AG20443 (cell line): ENCODE data around the gene TPP2.

Source experiments
- DNase-seq: peaks from one replicate; pipeline ENCODE4 v3.0.0; 2012; ENCODE audit warnings: low spot score, mixed read lengths

The TPP2 gene

GRCh38 chr13:102597029-102597961 lies 509 bp downstream of the TPP2 start:
- peak; percentile 47 for DNase-seq

GRCh38 chr13:102598061-102598460 lies 1.3 kb downstream of the TPP2 start:
- peak; percentile 23 for DNase-seq

- no peak for DNase-seq
Observed at GRCh38 chr13:102599426-102600012, 2.7 kb downstream of the TPP2 start.

- DNase-seq = no peak
Observed at GRCh38 chr13:102606537-102607309, 9.9 kb downstream of the TPP2 start.

- no peak for DNase-seq
Observed at GRCh38 chr13:102608974-102609373, 12.2 kb downstream of the TPP2 start.

GRCh38 chr13:102609696-102610095 lies 12.9 kb downstream of the TPP2 start:
- DNase-seq = no peak

- DNase-seq = no peak
Observed at GRCh38 chr13:102610296-102610895, 13.6 kb downstream of the TPP2 start.

GRCh38 chr13:102617697-102618350 lies 21.0 kb downstream of the TPP2 start:
- DNase-seq = no peak

GRCh38 chr13:102620516-102620915 lies 23.7 kb downstream of the TPP2 start:
- no peak for DNase-seq

GRCh38 chr13:102626928-102627327 lies 30.1 kb downstream of the TPP2 start:
- no peak for DNase-seq

GRCh38 chr13:102628559-102628958 lies 31.8 kb downstream of the TPP2 start:
- no peak for DNase-seq

GRCh38 chr13:102631198-102631597 lies 34.4 kb downstream of the TPP2 start:
- DNase-seq = no peak

GRCh38 chr13:102638741-102639140 lies 42.0 kb downstream of the TPP2 start:
- no peak for DNase-seq

GRCh38 chr13:102642029-102642428 lies 45.2 kb downstream of the TPP2 start:
- DNase-seq = no peak

GRCh38 chr13:102642475-102642874 lies 45.7 kb downstream of the TPP2 start:
- DNase-seq = no peak

GRCh38 chr13:102643656-102644055 lies 46.9 kb downstream of the TPP2 start:
- no peak for DNase-seq

GRCh38 chr13:102645701-102646100 lies 48.9 kb downstream of the TPP2 start:
- no peak for DNase-seq

GRCh38 chr13:102648046-102648445 lies 51.3 kb downstream of the TPP2 start:
- DNase-seq = no peak

- no peak for DNase-seq
Observed at GRCh38 chr13:102650444-102650843, 53.7 kb downstream of the TPP2 start.

GRCh38 chr13:102651392-102651791 lies 54.6 kb downstream of the TPP2 start:
- DNase-seq = no peak

GRCh38 chr13:102651892-102652291 lies 55.1 kb downstream of the TPP2 start:
- DNase-seq = no peak

- no peak for DNase-seq
Observed at GRCh38 chr13:102654756-102655155, 58.0 kb downstream of the TPP2 start.
